ENCODE results near the gene NDFIP1.

NDFIP1 gene

GRCh38 chr5:142070734-142071133, 37.8 kb upstream of the NDFIP1 start:
- in situ Hi-C loops (cut with HindIII; ENCODE audit: low sequenced_read_pairs), result no loop called here
- no peak for TF ChIP-seq CTCF (IDR thresholded peaks at IDR 0.05; ENCODE audit: low read depth, low read length)
- no peak overlapping the region for H3K4me3 ChIP-seq (ENCODE audit: low read depth, low read length)
- DNase-seq (ENCODE audit: low read depth, low spot score), result no peak

GRCh38 chr5:142072488-142072887, 36.1 kb upstream of the NDFIP1 start:
- no peak overlapping the region for H3K4me3 ChIP-seq (ENCODE audit: low read depth, low read length)
- DNase-seq (ENCODE audit: low read depth, low spot score), result no peak
- TF ChIP-seq CTCF (IDR thresholded peaks at IDR 0.05; ENCODE audit: low read depth, low read length), result no peak
- in situ Hi-C loops (cut with HindIII; ENCODE audit: low sequenced_read_pairs), result no loop called here

DNA sequence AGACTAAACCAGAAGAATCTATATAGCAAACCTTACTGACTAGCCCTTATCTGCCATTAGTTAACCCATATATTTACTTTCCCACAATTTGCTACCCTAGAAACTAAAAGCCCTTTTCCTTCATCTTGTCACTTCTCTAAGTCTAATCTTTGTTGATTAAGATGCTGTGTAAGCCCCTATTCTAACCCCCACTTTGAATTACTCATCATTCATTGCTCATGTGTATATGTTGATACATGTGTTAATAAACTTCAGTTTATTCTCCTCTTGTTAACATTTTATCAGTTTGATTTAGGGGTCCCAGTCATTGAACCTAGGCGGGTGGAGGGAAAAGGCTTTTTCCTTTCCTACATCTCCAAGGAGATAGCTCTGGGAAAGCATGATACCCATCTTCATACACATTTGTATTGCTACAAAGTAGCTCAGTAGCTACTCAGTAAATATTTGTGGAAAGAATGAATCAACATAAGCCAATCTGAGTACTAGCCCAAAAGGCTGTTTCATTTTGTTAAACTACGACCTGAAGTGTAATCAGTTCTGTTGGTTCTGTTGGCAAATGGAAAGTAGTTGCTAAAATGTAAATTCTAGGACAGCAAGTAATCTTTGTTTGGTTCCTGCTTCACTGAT, 35.1 kb upstream of the NDFIP1 start:
- DNase-seq (ENCODE audit: low read depth, low spot score), result no peak
- H3K4me3 ChIP-seq (ENCODE audit: low read depth, low read length), result no peak overlapping the region
- in situ Hi-C loops (cut with HindIII; ENCODE audit: low sequenced_read_pairs), result no loop called here
- no peak for TF ChIP-seq CTCF (IDR thresholded peaks at IDR 0.05; ENCODE audit: low read depth, low read length)

DNA sequence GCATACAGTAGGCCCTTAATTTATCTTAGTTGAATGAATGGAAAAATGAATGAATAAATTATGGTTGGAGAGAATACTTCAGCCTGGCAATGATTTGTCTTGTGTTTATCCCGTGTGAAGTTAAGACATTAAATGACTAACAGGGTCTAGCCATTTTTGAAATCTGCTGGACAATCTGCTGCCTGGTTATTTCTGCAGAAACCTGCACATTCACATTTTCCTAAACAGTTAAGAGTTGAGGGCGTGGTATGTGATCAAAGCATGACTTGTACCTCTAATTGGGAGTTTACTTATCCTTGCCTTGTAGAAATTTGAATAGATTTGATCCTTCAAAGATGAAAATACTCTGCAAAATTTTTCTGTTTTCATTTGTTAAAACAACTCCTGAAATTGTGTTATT, 34.6 kb upstream of the NDFIP1 start:
- no peak for TF ChIP-seq CTCF (IDR thresholded peaks at IDR 0.05; ENCODE audit: low read depth, low read length)
- in situ Hi-C loops (cut with HindIII; ENCODE audit: low sequenced_read_pairs), result no loop called here

DNA sequence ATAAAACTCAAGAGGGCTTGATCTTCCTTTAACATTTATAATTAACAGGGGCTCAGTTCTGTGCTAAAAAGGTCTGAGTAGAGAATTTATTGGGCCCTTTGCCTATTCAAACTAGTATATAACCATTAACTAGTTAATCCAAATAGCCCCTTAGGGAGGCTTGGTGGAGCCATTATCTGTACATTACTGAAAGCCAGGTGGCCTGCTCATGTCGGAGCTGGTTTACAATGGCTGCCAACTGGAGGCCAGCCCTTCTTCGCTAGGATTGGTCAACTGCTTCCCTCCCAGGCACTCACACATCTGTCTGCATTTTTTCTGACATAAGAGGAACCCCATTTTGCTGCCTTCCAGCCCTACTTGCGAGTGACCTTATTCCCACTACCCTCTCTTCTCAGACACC, 30.4 kb upstream of the NDFIP1 start:
- in situ Hi-C loops (cut with HindIII; ENCODE audit: low sequenced_read_pairs), result no loop called here
- no peak for TF ChIP-seq CTCF (IDR thresholded peaks at IDR 0.05; ENCODE audit: low read depth, low read length)
- H3K4me3 ChIP-seq (ENCODE audit: low read depth, low read length), result no peak overlapping the region

More for the DNA sequence above, 34.6 kb upstream of the NDFIP1 start:
- DNase-seq (ENCODE audit: low read depth, low spot score), result no peak
- H3K4me3 ChIP-seq (ENCODE audit: low read depth, low read length), result no peak overlapping the region

DNA sequence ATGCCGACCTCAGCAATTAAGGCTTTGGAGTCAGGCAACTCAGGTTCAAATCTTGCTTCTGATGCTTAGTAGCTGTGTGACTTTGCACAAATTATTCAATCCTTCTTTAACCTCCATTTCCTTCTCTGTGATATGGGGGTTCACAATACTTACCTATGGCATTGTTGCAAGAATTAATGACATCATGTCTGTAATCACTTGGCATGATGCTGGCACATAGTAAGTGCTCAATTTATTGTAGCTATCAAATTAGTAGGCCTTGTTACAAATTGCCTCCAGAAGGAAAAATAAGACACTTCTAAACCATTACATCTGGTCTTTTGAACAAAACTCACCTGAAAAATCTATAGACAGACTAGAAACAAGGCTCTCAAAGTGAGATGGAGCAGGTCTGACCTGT, 29.9 kb upstream of the NDFIP1 start:
- DNase-seq (ENCODE audit: low read depth, low spot score), result no peak
- no peak for TF ChIP-seq CTCF (IDR thresholded peaks at IDR 0.05; ENCODE audit: low read depth, low read length)
- in situ Hi-C loops (cut with HindIII; ENCODE audit: low sequenced_read_pairs), result no loop called here
- H3K4me3 ChIP-seq (ENCODE audit: low read depth, low read length), result no peak overlapping the region

More for the DNA sequence above, 30.4 kb upstream of the NDFIP1 start:
- DNase-seq (ENCODE audit: low read depth, low spot score), result no peak

Measured in astrocyte of the spinal cord (primary cell).